NCI-H2081 (cell line): ENCODE measurements around the gene NLRP6.
"Not testable (repeated sequence)": the region's sequence is repeated elsewhere in the genome, so short reads cannot be mapped to it uniquely, and the experiment has no call there.

ENCODE experiments used
- DNase-seq, 2 experiments: peaks; one replicate each; lab custom pipeline; 2025; lab: John Stamatoyannopoulos, UW

Gene NLRP6

GRCh38 chr11:282171-282570 is 4.0 kb downstream of the NLRP6 start:
- DNase-seq: no peak

- DNase-seq: no peak
Observed at GRCh38 chr11:282630-283360, 4.6 kb downstream of the NLRP6 start.

GRCh38 chr11:283405-284104 is 5.3 kb downstream of the NLRP6 start:
- DNase-seq: no peak

- DNase-seq: no peak
Observed at GRCh38 chr11:284105-285020, 6.2 kb downstream of the NLRP6 start.

- no peak for DNase-seq
Observed at GRCh38 chr11:285021-285893, 7.0 kb downstream of the NLRP6 start.

GRCh38 chr11:285894-286220 is 7.7 kb downstream of the NLRP6 start:
- DNase-seq: no peak

- DNase-seq: not testable (repeated sequence)
Observed at GRCh38 chr11:286977-287820, 9.0 kb downstream of the NLRP6 start.

- DNase-seq: no peak
Observed at GRCh38 chr11:287821-288477, 9.7 kb downstream of the NLRP6 start.

GRCh38 chr11:288478-289397 is 10.5 kb downstream of the NLRP6 start, which contains the start of gene PGGHG:
Gene PGGHG (plus strand): TSS chr11:289126. CDS start chr11:289817, 691 bp downstream.
- DNase-seq: peak; percentile 21 to 23

- no peak for DNase-seq
Observed at GRCh38 chr11:289398-289711, 11.1 kb downstream of the NLRP6 start.

- no peak for DNase-seq
Observed at GRCh38 chr11:289712-290620, 11.8 kb downstream of the NLRP6 start.

GRCh38 chr11:290621-291231 is 12.5 kb downstream of the NLRP6 start:
- no peak for DNase-seq

GRCh38 chr11:291281-292210 is 13.3 kb downstream of the NLRP6 start:
- DNase-seq: no peak

GRCh38 chr11:292211-293121 is 14.3 kb downstream of the NLRP6 start:
- no peak for DNase-seq

GRCh38 chr11:293271-293851 is 15.2 kb downstream of the NLRP6 start:
- DNase-seq: no peak
